Neuronal stem cell (in vitro differentiated cells): ENCODE results near the gene EIF3K.
A peak's percentile ranks its signal among the peaks of the same experiment; 100 is the strongest.

Experiments used
- DNase-seq: peaks from one replicate; pipeline ENCODE4 v3.0.0-alpha.2; 2013; ENCODE audit warnings: low spot score
- H2AFZ ChIP-seq: one replicate; pipeline ENCODE4 v1.6.1; 2013; ENCODE audit warnings: mild to moderate bottlenecking, low read length, inconsistent platforms
- H2AK5ac ChIP-seq: 2 replicates; pipeline ENCODE4 v1.6.1; 2013; ENCODE audit warnings: low read depth, mild to moderate bottlenecking, inconsistent platforms, low read length, moderate library complexity, mixed read lengths
- H2BK120ac ChIP-seq: 2 replicates; pipeline ENCODE4 v1.6.1; 2013; ENCODE audit warnings: low read depth, mild to moderate bottlenecking, inconsistent platforms, low read length, moderate library complexity, mixed read lengths
- H2BK12ac ChIP-seq: one replicate; pipeline ENCODE4 v1.6.1; 2013; ENCODE audit warnings: low read length, inconsistent platforms
- H2BK15ac ChIP-seq: 2 replicates; pipeline ENCODE4 v1.6.1; 2013; ENCODE audit warnings: mild to moderate bottlenecking, low read length, inconsistent platforms, mixed read lengths
- H2BK5ac ChIP-seq: one replicate; pipeline ENCODE4 v1.6.1; 2013; ENCODE audit warnings: inconsistent platforms, mild to moderate bottlenecking, low read length, moderate library complexity
- H3K14ac ChIP-seq: one replicate; pipeline ENCODE4 v1.6.1; 2013; ENCODE audit warnings: low read length, inconsistent platforms
- H3K18ac ChIP-seq: 2 replicates; pipeline ENCODE4 v1.6.1; 2013; ENCODE audit warnings: low read length, inconsistent platforms
- H3K23ac ChIP-seq: 2 replicates; pipeline ENCODE4 v1.6.1; 2013; ENCODE audit warnings: low read depth, mild to moderate bottlenecking, mixed read lengths, low read length, inconsistent platforms; ENCODE audit not compliant: poor library complexity
- H3K27ac ChIP-seq: replicated peaks from 3 replicates; pipeline ENCODE4 v1.5.1; 2013; ENCODE audit warnings: low read length, inconsistent platforms
- H3K27me3 ChIP-seq, 3 experiments: 2 replicates each; pipeline ENCODE4 v1.6.1; 2013; ENCODE audit warnings: low read length in 3 of 3, mild to moderate bottlenecking in 2 of 3, inconsistent platforms in 1 of 3, low read depth in 1 of 3, mixed read lengths in 1 of 3, moderate library complexity in 1 of 3; ENCODE audit not compliant: control insufficient read depth in 3 of 3, insufficient read depth in 3 of 3
- H3K36me3 ChIP-seq, 2 donors: replicated peaks in 1 of 2; 2 replicates each; pipeline ENCODE4 v1.6.1; 2013; ENCODE audit warnings: low read length in 2 of 2; ENCODE audit not compliant: control insufficient read depth in 2 of 2, insufficient read depth in 2 of 2
- H3K4ac ChIP-seq: 2 replicates; pipeline ENCODE4 v1.6.1; 2013; ENCODE audit warnings: inconsistent platforms, mild to moderate bottlenecking, low read length, moderate library complexity
- H3K4me1 ChIP-seq, 2 donors: 1 replicate in 1 of 2; 2 replicates in 1 of 2; pipeline ENCODE4 v1.6.1; 2013; ENCODE audit warnings: low read length in 2 of 2, low read depth in 1 of 2; ENCODE audit not compliant: control insufficient read depth in 2 of 2, insufficient read depth in 1 of 2
- H3K4me2 ChIP-seq: one replicate; pipeline ENCODE4 v1.6.1; 2013; ENCODE audit warnings: mild to moderate bottlenecking, low read length, inconsistent platforms; ENCODE audit not compliant: insufficient read depth, poor library complexity, severe bottlenecking
- H3K4me3 ChIP-seq, 2 donors: 2 replicates each; pipeline ENCODE4 v1.5.1; 2013; ENCODE audit warnings: low read length in 2 of 2, mild to moderate bottlenecking in 2 of 2, inconsistent platforms in 1 of 2, moderate library complexity in 1 of 2
- H3K79me1 ChIP-seq: one replicate; pipeline ENCODE4 v1.6.1; 2013; ENCODE audit warnings: low read depth, mild to moderate bottlenecking, inconsistent platforms, low read length, moderate library complexity
- H3K9ac ChIP-seq: one replicate; pipeline ENCODE4 v1.6.1; 2013; ENCODE audit warnings: mild to moderate bottlenecking, low read depth, low read length, inconsistent platforms; ENCODE audit not compliant: poor library complexity
- H3K9me3 ChIP-seq, 2 donors: replicated peaks in 1 of 2; 2 replicates each; pipeline versions ENCODE3 to v1.6.1; 2013; ENCODE audit warnings: low read length in 2 of 2, mild to moderate bottlenecking in 2 of 2, inconsistent platforms in 1 of 2, low read depth in 1 of 2, mixed read lengths in 1 of 2, moderate library complexity in 1 of 2; ENCODE audit not compliant: control insufficient read depth in 2 of 2, insufficient read depth in 1 of 2
- H4K8ac ChIP-seq: one replicate; pipeline ENCODE4 v1.6.1; 2013; ENCODE audit warnings: low read depth, mild to moderate bottlenecking, inconsistent platforms, low read length, moderate library complexity
- H4K91ac ChIP-seq: one replicate; pipeline ENCODE4 v1.6.1; 2013; ENCODE audit warnings: low read length, low read depth, mild to moderate bottlenecking, inconsistent platforms; ENCODE audit not compliant: poor library complexity
- whole genome bisulfite sequencing, 2 donors: extraction: QIAGEN DNeasy Blood & Tissue Kit; methylation state at CpG; one replicate each; pipeline ENCODE4 v1.1.7; 2013; ENCODE audit warnings: missing lambda C conversion rate in 2 of 2, mixed read lengths in 1 of 2; ENCODE audit not compliant: insufficient read length in 2 of 2, insufficient replicate concordance in 1 of 2; ENCODE audit errors: extremely low coverage in 2 of 2; 5-methylcytosine and 5-hydroxymethylcytosine counted together

Gene EIF3K

GRCh38 chr19:38617764-38618589 is 1.0 kb upstream of the EIF3K start, which contains the start of gene MAP4K1:
Gene MAP4K1, minus strand, starts transcription at chr19:38617953. Its CDS starts 58 bp downstream, at chr19:38617895.
- Histone ChIP-seq H3K4me3 (peak within 1 kb of the TSS; percentile 85 to 90), H3K27me3 (no peaks in the 10 kb centered on the region), H2BK15ac (peak within 1 kb of the TSS; percentile 76), H3K23ac (peak within 1 kb of the TSS; percentile 99), H4K8ac (no peak within 1 kb of the TSS), H3K4me2 (peak within 1 kb of the TSS; percentile 67), H2AFZ (peak within 1 kb of the TSS; percentile 81), H3K36me3 (peaks cover 14 to 27% of the 10 kb centered on the region in 2 donors), H3K9ac (peak within 1 kb of the TSS; percentile 95), H2BK120ac (no peak within 1 kb of the TSS), H3K4ac (peak within 1 kb of the TSS; percentile 28), H3K18ac (peak within 1 kb of the TSS; percentile 98), H2AK5ac (peak within 1 kb of the TSS; percentile 98), H2BK5ac (no peak within 1 kb of the TSS), H2BK12ac (peak within 1 kb of the TSS; percentile 98), H3K4me1 (peaks cover 9 to 10% of the 10 kb centered on the region in 2 donors), H3K14ac (peak within 1 kb of the TSS; percentile 32), H3K27ac (peak within 1 kb of the TSS; percentile 78), H4K91ac (peak within 1 kb of the TSS; percentile 87), H3K79me1 (peaks cover 8% of the 10 kb centered on the region), H3K9me3 (no peaks in the 10 kb centered on the region)
- no CpG with 5 or more reads among the region's 28 CpGs for WGBS, 2 donors
- no peak for DNase-seq

- Histone ChIP-seq H3K4me2 (peak overlapping the region; percentile 82), H3K4me3 (peak overlapping the region; percentile 85 to 91), H4K91ac (no peak overlapping the region), H4K8ac (no peak overlapping the region), H3K18ac (peak overlapping the region; percentile 69), H3K36me3 (peaks cover 23 to 39% of the 10 kb centered on the region in 2 donors), H3K9ac (peak overlapping the region; percentile 99), H2BK120ac (no peak overlapping the region), H2BK12ac (no peak overlapping the region), H2AK5ac (peak overlapping the region; percentile 90), H2BK5ac (no peak overlapping the region), H3K27ac (peak overlapping the region; percentile 10), H3K23ac (peak overlapping the region; percentile 99), H3K4ac (no peak overlapping the region), H2AFZ (peak overlapping the region; percentile 81), H2BK15ac (no peak overlapping the region), H3K9me3 (peaks cover 0 to 1% of the 10 kb centered on the region in 2 donors), H3K4me1 (peaks cover 9 to 10% of the 10 kb centered on the region in 2 donors), H3K79me1 (peaks cover 8% of the 10 kb centered on the region), H3K14ac (peak overlapping the region; percentile 5), H3K27me3 (no peaks in the 10 kb centered on the region)
- WGBS, 2 donors: no CpG with 5 or more reads among the region's 21 CpGs
- no peak for DNase-seq
These were observed 580 bp downstream of the EIF3K start for GRCh38 chr19:38619361-38620174.

GRCh38 chr19:38624822-38625221 is 5.8 kb downstream of the EIF3K start:
- Histone ChIP-seq H3K4me1 (peaks cover under 1 to 1% of the 10 kb centered on the region in 2 donors), H3K79me1 (peaks cover 1% of the 10 kb centered on the region), H4K8ac (no peak overlapping the region), H2AFZ (no peak overlapping the region), H3K27me3 (no peaks in the 10 kb centered on the region), H2AK5ac (no peak overlapping the region), H3K9me3 (peaks cover 0 to 1% of the 10 kb centered on the region in 2 donors), H4K91ac (no peak overlapping the region), H3K18ac (no peak overlapping the region), H2BK5ac (no peak overlapping the region), H3K4me3 (no peak overlapping the region), H2BK15ac (no peak overlapping the region), H3K27ac (no peak overlapping the region), H3K14ac (no peak overlapping the region), H3K4me2 (no peak overlapping the region), H3K36me3 (peaks cover 42 to 89% of the 10 kb centered on the region in 2 donors), H2BK120ac (no peak overlapping the region), H3K23ac (no peak overlapping the region), H2BK12ac (no peak overlapping the region), H3K4ac (no peak overlapping the region), H3K9ac (no peak overlapping the region)
- DNase-seq: no peak
- whole genome bisulfite sequencing, 2 donors: 100% methylated on average over 1 of the region's 3 CpGs; no CpG with 5 or more reads in 1 of the 2 donors
